Fibroblast of lung (primary cell): ENCODE data around the gene EIF5.

Experiments used
- EZH2 ChIP-seq: IDR thresholded peaks from 2 replicates; pipeline ENCODE4 v1.5.1; 2012; ENCODE audit warnings: low read length, control low read depth, mild to moderate bottlenecking; ENCODE audit errors: missing control alignments
- TF ChIP-seq, protein P1 (sequence below), 2 donors: IDR thresholded peaks in 1 of 2; conservative IDR thresholded peaks in 1 of 2; 1 replicate in 1 of 2; 2 replicates in 1 of 2; pipeline ENCODE4 v1.5.1; 2011 to 2012; ENCODE audit warnings: low read length in 2 of 2, control low read depth in 1 of 2, inconsistent platforms in 1 of 2, low read depth in 1 of 2, mild to moderate bottlenecking in 1 of 2

DNA sequence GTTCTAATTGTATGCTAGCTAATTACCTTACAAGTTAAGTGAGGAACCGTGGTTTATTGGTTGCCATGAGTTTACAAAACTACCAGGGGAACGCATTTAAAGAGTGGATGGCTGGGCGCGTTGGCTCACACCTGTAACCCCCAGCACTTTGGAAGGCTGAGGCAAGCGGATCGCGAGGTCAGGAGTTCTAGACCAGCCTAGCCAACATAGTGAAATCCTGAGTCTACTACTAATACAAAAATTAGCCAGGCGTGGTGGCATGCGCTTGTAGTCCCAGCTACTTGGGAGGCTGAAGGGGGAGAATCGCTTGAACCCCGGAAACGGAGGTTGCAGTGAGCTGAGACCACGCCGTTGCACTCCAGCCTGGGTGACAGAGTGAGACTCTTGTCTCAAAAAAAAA is 2.2 kb downstream of the EIF5 start:
- TF ChIP-seq, protein P1, sequence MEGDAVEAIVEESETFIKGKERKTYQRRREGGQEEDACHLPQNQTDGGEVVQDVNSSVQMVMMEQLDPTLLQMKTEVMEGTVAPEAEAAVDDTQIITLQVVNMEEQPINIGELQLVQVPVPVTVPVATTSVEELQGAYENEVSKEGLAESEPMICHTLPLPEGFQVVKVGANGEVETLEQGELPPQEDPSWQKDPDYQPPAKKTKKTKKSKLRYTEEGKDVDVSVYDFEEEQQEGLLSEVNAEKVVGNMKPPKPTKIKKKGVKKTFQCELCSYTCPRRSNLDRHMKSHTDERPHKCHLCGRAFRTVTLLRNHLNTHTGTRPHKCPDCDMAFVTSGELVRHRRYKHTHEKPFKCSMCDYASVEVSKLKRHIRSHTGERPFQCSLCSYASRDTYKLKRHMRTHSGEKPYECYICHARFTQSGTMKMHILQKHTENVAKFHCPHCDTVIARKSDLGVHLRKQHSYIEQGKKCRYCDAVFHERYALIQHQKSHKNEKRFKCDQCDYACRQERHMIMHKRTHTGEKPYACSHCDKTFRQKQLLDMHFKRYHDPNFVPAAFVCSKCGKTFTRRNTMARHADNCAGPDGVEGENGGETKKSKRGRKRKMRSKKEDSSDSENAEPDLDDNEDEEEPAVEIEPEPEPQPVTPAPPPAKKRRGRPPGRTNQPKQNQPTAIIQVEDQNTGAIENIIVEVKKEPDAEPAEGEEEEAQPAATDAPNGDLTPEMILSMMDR (conservative IDR thresholded peaks at IDR 0.05 in 1 of 2, IDR thresholded peaks at IDR 0.05 in 1 of 2; ENCODE audit: low read depth in 1 of 2, low read length in 2 of 2) = no peak
- TF ChIP-seq EZH2 = no peak
